Esophagus squamous epithelium (tissue), 4 donors: Measurements from ENCODE around the gene SLC6A17.

Source experiments
- POLR2A ChIP-seq, 4 donors: fragments of 450-650 bp; IDR thresholded peaks; one replicate each; pipeline ENCODE4 v1.6.1; 2017; ENCODE audit warnings: antibody characterized with exemption in 4 of 4, mild to moderate bottlenecking in 4 of 4, moderate library complexity in 3 of 4
- TF ChIP-seq, protein P1 (sequence below), 6 experiments: fragments of 450-650 bp in 4 of 6; fragments of 200-600 bp in 2 of 6; sonication (generic) in 2 of 6; IDR thresholded peaks; one replicate each; pipeline ENCODE4 v1.5.1; 2016 to 2019; ENCODE audit warnings: antibody characterized with exemption in 6 of 6, mild to moderate bottlenecking in 4 of 6, moderate library complexity in 4 of 6

DNA sequence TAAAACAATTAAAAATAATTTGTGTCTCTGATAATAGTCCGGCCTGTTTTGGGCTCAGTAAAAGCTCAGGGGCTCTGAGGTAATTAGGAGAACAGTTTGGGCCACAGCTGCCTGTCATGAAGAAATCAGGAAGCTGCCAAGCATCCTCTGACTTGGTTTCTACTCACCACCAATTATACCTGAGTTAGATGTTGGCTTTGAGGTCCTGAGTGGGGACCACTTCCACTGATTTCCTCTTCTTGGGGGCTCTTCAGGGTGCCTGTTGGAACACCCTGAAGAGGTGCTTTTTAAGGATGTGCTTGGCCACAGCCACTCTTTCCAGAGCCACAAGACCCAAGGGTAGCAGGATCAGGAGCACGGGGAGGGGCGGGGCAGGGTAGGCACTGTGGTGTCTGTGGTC, 10.9 kb downstream of the SLC6A17 start:
- TF ChIP-seq POLR2A (IDR thresholded peaks at IDR 0.05) = no peak
- TF ChIP-seq, protein P1, sequence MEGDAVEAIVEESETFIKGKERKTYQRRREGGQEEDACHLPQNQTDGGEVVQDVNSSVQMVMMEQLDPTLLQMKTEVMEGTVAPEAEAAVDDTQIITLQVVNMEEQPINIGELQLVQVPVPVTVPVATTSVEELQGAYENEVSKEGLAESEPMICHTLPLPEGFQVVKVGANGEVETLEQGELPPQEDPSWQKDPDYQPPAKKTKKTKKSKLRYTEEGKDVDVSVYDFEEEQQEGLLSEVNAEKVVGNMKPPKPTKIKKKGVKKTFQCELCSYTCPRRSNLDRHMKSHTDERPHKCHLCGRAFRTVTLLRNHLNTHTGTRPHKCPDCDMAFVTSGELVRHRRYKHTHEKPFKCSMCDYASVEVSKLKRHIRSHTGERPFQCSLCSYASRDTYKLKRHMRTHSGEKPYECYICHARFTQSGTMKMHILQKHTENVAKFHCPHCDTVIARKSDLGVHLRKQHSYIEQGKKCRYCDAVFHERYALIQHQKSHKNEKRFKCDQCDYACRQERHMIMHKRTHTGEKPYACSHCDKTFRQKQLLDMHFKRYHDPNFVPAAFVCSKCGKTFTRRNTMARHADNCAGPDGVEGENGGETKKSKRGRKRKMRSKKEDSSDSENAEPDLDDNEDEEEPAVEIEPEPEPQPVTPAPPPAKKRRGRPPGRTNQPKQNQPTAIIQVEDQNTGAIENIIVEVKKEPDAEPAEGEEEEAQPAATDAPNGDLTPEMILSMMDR (IDR thresholded peaks at IDR 0.05) = no peak
